Measurements from ENCODE around the gene GPHN.

DNA sequence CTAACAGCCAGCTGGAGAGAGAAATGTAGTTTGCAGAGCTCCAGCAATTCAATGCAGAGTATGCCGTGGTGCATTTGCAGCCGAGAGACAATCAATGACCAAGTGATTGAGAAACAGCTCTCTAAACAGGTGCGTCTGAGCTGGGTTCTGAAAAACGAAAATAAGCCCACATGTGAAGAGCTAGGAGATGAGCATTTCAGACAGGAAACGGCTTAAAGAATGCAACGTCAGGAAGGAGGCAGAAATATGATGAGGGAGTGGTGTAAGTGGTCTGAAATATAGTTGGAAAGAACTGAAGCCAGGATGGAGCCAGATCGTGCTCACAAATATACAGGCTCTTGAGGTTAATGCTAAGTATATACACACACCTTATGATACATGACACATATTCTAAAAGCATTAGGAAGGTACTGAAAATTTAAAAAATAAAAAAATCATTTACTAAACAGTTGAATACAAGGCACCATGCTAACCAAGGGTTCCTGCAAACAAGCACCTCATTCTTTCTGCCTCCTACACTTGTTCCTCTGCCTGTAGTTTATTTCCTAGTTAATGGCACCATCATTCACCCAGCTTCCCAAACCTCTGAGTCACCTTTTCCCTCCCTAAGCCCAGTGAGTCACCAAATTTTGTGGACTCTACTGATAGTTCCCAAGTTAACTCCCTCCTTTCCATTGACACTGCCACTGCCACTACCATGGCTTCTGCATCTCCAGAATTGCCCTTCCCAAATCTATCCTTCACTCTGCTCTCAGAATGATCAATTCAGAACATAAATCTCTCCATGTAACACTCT is 679.0 kb downstream of the GPHN start:
- TF ChIP-seq CTCF (IDR thresholded peaks at IDR 0.05; ENCODE audit: control extremely low read depth in 1 of 3, insufficient read depth in 1 of 3, low read depth in 1 of 3, low read length in 3 of 3) (no peak), RAD21 (IDR thresholded peaks at IDR 0.05 in 1 of 2, conservative IDR thresholded peaks at IDR 0.05 in 1 of 2; ENCODE audit: low read depth in 2 of 2, low read length in 2 of 2) (no peak), PHF8 (conservative IDR thresholded peaks at IDR 0.05; ENCODE audit: low read depth, low read length) (no peak)

Measured in H1 (cell line).